Skin of body (tissue), 2 donors: ENCODE results near the gene PAPPA. TPM values are rescaled to one million over a fixed set of nuclear protein-coding genes. Genes with fewer than 3 reads are reported as not detected.
A peak's percentile ranks its signal among the peaks of the same experiment; 100 is the strongest.

ENCODE experiments used
- DNase-seq: peaks from one replicate; lab custom pipeline; 2025; lab: John Stamatoyannopoulos, UW
- total RNA-seq: library from RNA; depleted of rRNA; stranded (reverse); fragments of >200 nt; gene quantifications from one replicate; pipeline ENCODE4 v1.2.3, GENCODE V29; 2014

PAPPA gene
- total RNA-seq, 1 donor from 2014 or later = 4.4 TPM

GRCh38 chr9:116416421-116416820 lies 262.8 kb downstream of the PAPPA start:
- no peak for DNase-seq

GRCh38 chr9:116417464-116417863 lies 263.9 kb downstream of the PAPPA start:
- DNase-seq = no peak

GRCh38 chr9:116419181-116419580 lies 265.6 kb downstream of the PAPPA start:
- DNase-seq = no peak

- DNase-seq = no peak
Measured at GRCh38 chr9:116420993-116421538, 267.5 kb downstream of the PAPPA start.

GRCh38 chr9:116422119-116422979 lies 268.8 kb downstream of the PAPPA start:
- DNase-seq = no peak

GRCh38 chr9:116423149-116423548 lies 269.6 kb downstream of the PAPPA start:
- DNase-seq = no peak

GRCh38 chr9:116425244-116425643 lies 271.7 kb downstream of the PAPPA start:
- DNase-seq = no peak

GRCh38 chr9:116430849-116431248 lies 277.3 kb downstream of the PAPPA start:
- DNase-seq = no peak

- no peak for DNase-seq
Measured at GRCh38 chr9:116432051-116432450, 278.5 kb downstream of the PAPPA start.

- DNase-seq = no peak
Measured at GRCh38 chr9:116434314-116434713, 280.7 kb downstream of the PAPPA start.

- no peak for DNase-seq
Measured at GRCh38 chr9:116435706-116436105, 282.1 kb downstream of the PAPPA start.

GRCh38 chr9:116436121-116436520 lies 282.5 kb downstream of the PAPPA start:
- peak; percentile 13 for DNase-seq

GRCh38 chr9:116437411-116438370 lies 284.1 kb downstream of the PAPPA start:
- DNase-seq = no peak

- DNase-seq = no peak
Measured at GRCh38 chr9:116442528-116442927, 288.9 kb downstream of the PAPPA start.

- peak; percentile 53 for DNase-seq
Measured at GRCh38 chr9:116447934-116448333, 294.3 kb downstream of the PAPPA start.

- no peak for DNase-seq
Measured at GRCh38 chr9:116448431-116448830, 294.8 kb downstream of the PAPPA start.

- DNase-seq = no peak
Measured at GRCh38 chr9:116449949-116450348, 296.4 kb downstream of the PAPPA start.

GRCh38 chr9:116450378-116451139 lies 297.0 kb downstream of the PAPPA start:
- no peak for DNase-seq

- no peak for DNase-seq
Measured at GRCh38 chr9:116451500-116452115, 298.0 kb downstream of the PAPPA start.
